GM23338 (cell line): ENCODE measurements around the gene LTBP2. TPM values are rescaled to one million over a fixed set of nuclear protein-coding genes. Genes with fewer than 3 reads are reported as not detected.

Experiments used
- ATAC-seq: fragments of 200-7000 bp; cut with Tn5 transposase; 3 replicates; pipeline ENCODE4 v1.9.1; 2020
- DNase-seq: peaks from one replicate; pipeline ENCODE4 v3.0.0-alpha.2; 2015; ENCODE audit warnings: low spot score
- H2AFZ ChIP-seq: fragments of 200-600 bp; sonication (generic); 2 replicates; pipeline ENCODE4 v1.8.0; 2016; ENCODE audit warnings: antibody characterized with exemption, mild to moderate bottlenecking, moderate library complexity
- H3F3A ChIP-seq: fragments of 200-600 bp; sonication (generic); replicated peaks from 2 replicates; pipeline ENCODE4 v1.8.0; 2017; ENCODE audit warnings: antibody characterized with exemption, mixed run types, low read depth
- H3K27ac ChIP-seq: fragments of 200-600 bp; sonication (generic); 2 replicates; pipeline ENCODE4 v1.6.1; 2016; ENCODE audit warnings: low read depth
- H3K27me3 ChIP-seq: fragments of 200-600 bp; sonication (generic); 2 replicates; pipeline ENCODE4 v1.8.0; 2016; ENCODE audit warnings: mild to moderate bottlenecking, mixed run types, moderate library complexity; ENCODE audit not compliant: insufficient read depth
- H3K36me3 ChIP-seq: fragments of 200-600 bp; sonication (generic); 2 replicates; pipeline ENCODE4 v1.8.0; 2016; ENCODE audit warnings: mild to moderate bottlenecking; ENCODE audit not compliant: insufficient read depth
- H3K4me1 ChIP-seq: fragments of 200-600 bp; sonication (generic); 2 replicates; pipeline ENCODE4 v1.8.0; 2016; ENCODE audit warnings: mild to moderate bottlenecking, moderate library complexity; ENCODE audit not compliant: insufficient read depth
- H3K4me2 ChIP-seq: fragments of 200-600 bp; sonication (generic); 2 replicates; pipeline ENCODE4 v1.7.1; 2017; ENCODE audit warnings: mixed run types
- H3K4me3 ChIP-seq: fragments of 200-600 bp; sonication (generic); 2 replicates; pipeline ENCODE4 v1.6.1; 2016; ENCODE audit warnings: mixed run types
- H3K79me2 ChIP-seq: fragments of 200-600 bp; sonication (generic); replicated peaks from 2 replicates; pipeline ENCODE4 v1.8.0; 2017; ENCODE audit warnings: mild to moderate bottlenecking; ENCODE audit not compliant: insufficient read depth
- H3K9me2 ChIP-seq: fragments of 200-600 bp; sonication (generic); 2 replicates; pipeline ENCODE4 v1.8.0; 2017; ENCODE audit not compliant: insufficient read depth
- H4K20me1 ChIP-seq: fragments of 200-600 bp; sonication (generic); replicated peaks from 2 replicates; pipeline ENCODE4 v1.8.0; 2017; ENCODE audit warnings: mild to moderate bottlenecking; ENCODE audit not compliant: insufficient read depth
- H3K27ac Mint-ChIP-seq: 2 replicates; pipeline ENCODE4 v1.8.0; 2020; ENCODE audit warnings: inconsistent platforms, mild to moderate bottlenecking, moderate library complexity, mixed read lengths
- H3K27me3 Mint-ChIP-seq: 3 replicates; pipeline ENCODE4 v1.8.0; 2022; ENCODE audit warnings: low read depth, mild to moderate bottlenecking, moderate library complexity, mixed read lengths, inconsistent platforms; ENCODE audit not compliant: insufficient read depth, poor library complexity
- H3K36me3 Mint-ChIP-seq: 3 replicates; pipeline ENCODE4 v1.8.0; 2021; ENCODE audit warnings: low read depth, mild to moderate bottlenecking, inconsistent platforms, moderate library complexity, mixed read lengths
- H3K4me1 Mint-ChIP-seq: 3 replicates; pipeline ENCODE4 v1.8.0; 2020; ENCODE audit warnings: mild to moderate bottlenecking, inconsistent platforms, mixed read lengths
- H3K4me3 Mint-ChIP-seq: 3 replicates; pipeline ENCODE4 v1.8.0; 2021; ENCODE audit warnings: moderate library complexity, mild to moderate bottlenecking, inconsistent platforms, mixed read lengths
- H3K9me3 Mint-ChIP-seq: 3 replicates; pipeline ENCODE4 v1.8.0; 2020; ENCODE audit warnings: moderate library complexity, mild to moderate bottlenecking, inconsistent platforms, mixed read lengths
- CREB1 ChIP-seq: fragments of 250-450 bp; sonication (Bioruptor Pico); IDR thresholded peaks from 2 replicates; pipeline ENCODE4 v1.5.0; 2020; ENCODE audit warnings: low read depth, mild to moderate bottlenecking, moderate library complexity
- CTCF ChIP-seq, 2 experiments: fragments of 200-600 bp in 1 of 2; sonication (generic) in 1 of 2; conservative IDR thresholded peaks; 2 replicates each; pipeline versions ENCODE4 v1.5.1 to v1.6.1; 2016 to 2017; ENCODE audit warnings: antibody characterized with exemption in 2 of 2, low read depth in 2 of 2, mild to moderate bottlenecking in 2 of 2, moderate library complexity in 1 of 2
- ETS1 ChIP-seq: IDR thresholded peaks from 2 replicates; pipeline ENCODE4 v1.6.1; 2016; ENCODE audit warnings: antibody characterized with exemption
- EZH2 ChIP-seq: fragments of 200-600 bp; sonication (generic); IDR thresholded peaks from one replicate; pipeline ENCODE4 v1.8.0; 2017; ENCODE audit warnings: antibody characterized with exemption, mild to moderate bottlenecking, low read depth; ENCODE audit not compliant: unreplicated experiment
- EZH2phosphoT487 ChIP-seq: fragments of 200-600 bp; sonication (generic); IDR thresholded peaks from one replicate; pipeline ENCODE4 v1.8.1; 2018; ENCODE audit warnings: antibody characterized with exemption; ENCODE audit not compliant: unreplicated experiment
- JUNB ChIP-seq: IDR thresholded peaks from one replicate; pipeline ENCODE4 v1.6.1; 2016; ENCODE audit warnings: antibody characterized with exemption; ENCODE audit not compliant: unreplicated experiment
- NANOG ChIP-seq: IDR thresholded peaks from 2 replicates; pipeline ENCODE4 v1.6.1; 2016; ENCODE audit warnings: antibody characterized with exemption, borderline replicate concordance
- POLR2AphosphoS5 ChIP-seq: IDR thresholded peaks from 2 replicates; pipeline ENCODE4 v1.6.1; 2016; ENCODE audit warnings: antibody characterized with exemption, low read depth
- REST ChIP-seq: IDR thresholded peaks from one replicate; pipeline ENCODE4 v1.6.1; 2018; ENCODE audit warnings: antibody characterized with exemption; ENCODE audit not compliant: unreplicated experiment
- STAT1 ChIP-seq: IDR thresholded peaks from one replicate; pipeline ENCODE4 v1.6.1; 2016; ENCODE audit warnings: antibody characterized with exemption; ENCODE audit not compliant: unreplicated experiment
- ZNF114 ChIP-seq: fragments of 250-450 bp; sonication (Bioruptor Pico); IDR thresholded peaks from 2 replicates; pipeline ENCODE4 v1.5.0; 2020; ENCODE audit warnings: mild to moderate bottlenecking, moderate library complexity
- ZNF331 ChIP-seq: fragments of 250-450 bp; sonication (Bioruptor Pico); IDR thresholded peaks from 2 replicates; pipeline ENCODE4 v1.5.0; 2020; ENCODE audit warnings: low read depth, mild to moderate bottlenecking, moderate library complexity
- ZNF462 ChIP-seq: fragments of 250-450 bp; sonication (Bioruptor Pico); IDR thresholded peaks from 2 replicates; pipeline ENCODE4 v1.5.0; 2020; ENCODE audit warnings: mild to moderate bottlenecking, moderate library complexity
- polyA plus RNA-seq: library from polyadenylated mRNA; unstranded; fragments of >200 nt; fragmentation: Nextera tagmentation; extraction: Ambion mirVana; gene quantifications from 2 replicates; pipeline ENCODE4 v1.2.1, GENCODE V29; 2016
- total RNA-seq: library from RNA; depleted of rRNA; stranded (reverse); fragments of >200 nt; shearing (Covaris generic); gene quantifications from 2 replicates; pipeline ENCODE4 v1.2.3, GENCODE V29; 2014

LTBP2 gene
- total and polyA plus RNA-seq, 2 experiments from 2014 or later: 0.27 to 0.49 TPM

GRCh38 chr14:74505831-74506230 lies 106.2 kb downstream of the LTBP2 start:
- H3K4me3 ChIP-seq: no peak overlapping the region
- Mint-ChIP-seq H3K9me3 (no peaks in the 10 kb centered on the region), H3K27ac (no peak overlapping the region), H3K27me3 (peaks cover 23% of the 10 kb centered on the region), H3K4me3 (no peak overlapping the region), H3K36me3 (no peaks in the 10 kb centered on the region), H3K4me1 (peaks cover 42% of the 10 kb centered on the region)
- TF ChIP-seq ZNF114 (CRISPR knock-in tag): no peak
- TF ChIP-seq EZH2phosphoT487: no peak
- no peak for TF ChIP-seq ETS1
- TF ChIP-seq POLR2AphosphoS5: no peak
- no peak for TF ChIP-seq REST
- no peak for TF ChIP-seq NANOG
- no peak for TF ChIP-seq STAT1
- TF ChIP-seq ZNF331 (CRISPR knock-in tag): no peak
- no peak for TF ChIP-seq ZNF462 (CRISPR knock-in tag)
- TF ChIP-seq CREB1 (CRISPR knock-in tag): no peak
- no peak for TF ChIP-seq CTCF (conservative IDR thresholded peaks at IDR 0.05; ENCODE audit: low read depth in 2 of 2)
- no peak for TF ChIP-seq EZH2
- no peak for TF ChIP-seq JUNB
- H3K79me2 ChIP-seq: no peaks in the 10 kb centered on the region
- DNase-seq: no peak
- H3K9me2 ChIP-seq: no peaks in the 10 kb centered on the region
- peaks cover 10% of the 10 kb centered on the region for H3K4me1 ChIP-seq
- H3K4me2 ChIP-seq: no peak overlapping the region
- no peak overlapping the region for H3K27ac ChIP-seq
- no peak for ATAC-seq
- H2AFZ ChIP-seq: no peak overlapping the region
- H3K36me3 ChIP-seq: no peaks in the 10 kb centered on the region
- no peaks in the 10 kb centered on the region for H4K20me1 ChIP-seq
- no peaks in the 10 kb centered on the region for H3K27me3 ChIP-seq
- peaks cover 7% of the 10 kb centered on the region; the same call in 1 of the 2 replicates for H3F3A ChIP-seq
